ENCODE results near the gene KLHL36. TPM values are rescaled to one million over a fixed set of nuclear protein-coding genes. Genes with fewer than 3 reads are reported as not detected.

Gene KLHL36
- polyA plus RNA-seq, 4 donors = 12.7 to 33.1 (median 19.3) TPM

- 78 to 95% (median 90%) methylated on average over 7 of the region's 7 CpGs for whole genome bisulfite sequencing, 3 donors
- H3K27me3 ChIP-seq (ENCODE audit: control insufficient read depth in 3 of 3, insufficient read depth in 3 of 3, low read length in 3 of 3) = no peaks in the 10 kb centered on the region
- FAIRE-seq = no peak
- no peak for DNase-seq
- H3K4me1 ChIP-seq (ENCODE audit: control insufficient read depth in 3 of 3, insufficient read depth in 2 of 3, low read depth in 1 of 3, low read length in 2 of 3) = peaks cover 0 to 17% (median 4%) of the 10 kb centered on the region in 3 donors
- peaks cover 0 to 34% (median 3%) of the 10 kb centered on the region in 3 donors for H3K36me3 ChIP-seq (ENCODE audit: control insufficient read depth in 3 of 3, insufficient read depth in 2 of 3, low read depth in 1 of 3, low read length in 3 of 3)
- H3K4me3 ChIP-seq (ENCODE audit: low read depth in 1 of 3, low read length in 3 of 3) = no peak overlapping the region
- H3K27ac ChIP-seq (ENCODE audit: low read depth in 1 of 3, low read length in 2 of 3) = no peak overlapping the region
- H3K9me3 ChIP-seq (ENCODE audit: control insufficient read depth in 2 of 2, insufficient read depth in 1 of 2, low read depth in 1 of 2, low read length in 1 of 2) = no peaks in the 10 kb centered on the region
Measured at GRCh38 chr16:84612686-84613085, 35.6 kb upstream of the KLHL36 start.

GRCh38 chr16:84613408-84614072 lies 34.8 kb upstream of the KLHL36 start:
- peaks cover 0 to 30% (median 3%) of the 10 kb centered on the region in 3 donors for H3K36me3 ChIP-seq (ENCODE audit: control insufficient read depth in 3 of 3, insufficient read depth in 2 of 3, low read depth in 1 of 3, low read length in 3 of 3)
- H3K4me3 ChIP-seq (ENCODE audit: low read depth in 1 of 3, low read length in 3 of 3) = no peak overlapping the region
- H3K4me1 ChIP-seq (ENCODE audit: control insufficient read depth in 3 of 3, insufficient read depth in 2 of 3, low read depth in 1 of 3, low read length in 2 of 3) = peaks cover 0 to 17% (median 4%) of the 10 kb centered on the region in 3 donors
- FAIRE-seq (no peak), DNase-seq (no peak)
- no peak overlapping the region for H3K27ac ChIP-seq (ENCODE audit: low read depth in 1 of 3, low read length in 2 of 3)
- WGBS, 3 donors = 69 to 87% (median 74%) methylated on average over 7 of the region's 7 CpGs
- H3K27me3 ChIP-seq (ENCODE audit: control insufficient read depth in 3 of 3, insufficient read depth in 3 of 3, low read length in 3 of 3) = no peaks in the 10 kb centered on the region
- no peaks in the 10 kb centered on the region for H3K9me3 ChIP-seq (ENCODE audit: control insufficient read depth in 2 of 2, insufficient read depth in 1 of 2, low read depth in 1 of 2, low read length in 1 of 2)

DNA sequence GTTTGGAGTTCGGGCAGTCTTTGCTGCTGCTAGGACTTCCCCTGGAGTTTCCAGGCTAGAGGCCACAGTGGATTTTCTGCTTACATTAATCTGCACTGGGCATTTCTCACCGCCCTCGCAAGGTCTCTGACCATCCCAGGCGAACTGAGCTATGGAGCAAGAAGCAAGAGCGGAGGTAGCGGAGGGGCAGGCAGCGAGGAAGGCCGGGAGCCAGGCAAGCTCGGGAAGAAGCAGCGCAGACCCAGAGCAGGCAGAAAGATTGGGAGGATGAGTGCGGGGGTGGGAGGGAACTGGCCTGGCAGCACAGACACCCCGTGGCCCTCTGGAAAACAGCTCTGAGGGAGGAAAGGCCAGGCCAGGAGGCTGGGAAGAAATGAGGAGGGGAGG lies 34.2 kb upstream of the KLHL36 start:
- no peaks in the 10 kb centered on the region for H3K27me3 ChIP-seq (ENCODE audit: control insufficient read depth in 3 of 3, insufficient read depth in 3 of 3, low read length in 3 of 3)
- WGBS, 3 donors = 80 to 82% (median 80%) methylated on average over 12 of the region's 12 CpGs
- no peak overlapping the region for H3K4me3 ChIP-seq (ENCODE audit: low read depth in 1 of 3, low read length in 3 of 3)
- no peak for DNase-seq
- no peaks in the 10 kb centered on the region for H3K9me3 ChIP-seq (ENCODE audit: control insufficient read depth in 2 of 2, insufficient read depth in 1 of 2, low read depth in 1 of 2, low read length in 1 of 2)
- no peak for FAIRE-seq
- H3K4me1 ChIP-seq (ENCODE audit: control insufficient read depth in 3 of 3, insufficient read depth in 2 of 3, low read depth in 1 of 3, low read length in 2 of 3) = peaks cover 0 to 19% (median 4%) of the 10 kb centered on the region in 3 donors
- no peak overlapping the region for H3K27ac ChIP-seq (ENCODE audit: low read depth in 1 of 3, low read length in 2 of 3)
- H3K36me3 ChIP-seq (ENCODE audit: control insufficient read depth in 3 of 3, insufficient read depth in 2 of 3, low read depth in 1 of 3, low read length in 3 of 3) = peaks cover 0 to 30% (median 0%) of the 10 kb centered on the region in 3 donors

GRCh38 chr16:84614623-84614967 lies 33.7 kb upstream of the KLHL36 start:
- Histone ChIP-seq H3K27me3 (ENCODE audit: control insufficient read depth in 3 of 3, insufficient read depth in 3 of 3, low read length in 3 of 3) (no peaks in the 10 kb centered on the region), H3K36me3 (ENCODE audit: control insufficient read depth in 3 of 3, insufficient read depth in 2 of 3, low read depth in 1 of 3, low read length in 3 of 3) (peaks cover 0 to 27% (median 0%) of the 10 kb centered on the region in 3 donors), H3K9me3 (ENCODE audit: control insufficient read depth in 2 of 2, insufficient read depth in 1 of 2, low read depth in 1 of 2, low read length in 1 of 2) (no peaks in the 10 kb centered on the region), H3K4me3 (ENCODE audit: low read depth in 1 of 3, low read length in 3 of 3) (no peak overlapping the region), H3K27ac (ENCODE audit: low read depth in 1 of 3, low read length in 2 of 3) (peak overlapping the region in 1 of 3 donors; percentile 17), H3K4me1 (ENCODE audit: control insufficient read depth in 3 of 3, insufficient read depth in 2 of 3, low read depth in 1 of 3, low read length in 2 of 3) (peaks cover 0 to 19% (median 4%) of the 10 kb centered on the region in 3 donors)
- no peak for FAIRE-seq
- 68 to 89% (median 79%) methylated on average over 3 of the region's 3 CpGs for WGBS, 3 donors
- no peak for DNase-seq

- Histone ChIP-seq H3K4me1 (ENCODE audit: control insufficient read depth in 3 of 3, insufficient read depth in 2 of 3, low read depth in 1 of 3, low read length in 2 of 3) (peaks cover 0 to 19% (median 4%) of the 10 kb centered on the region in 3 donors), H3K4me3 (ENCODE audit: low read depth in 1 of 3, low read length in 3 of 3) (peak overlapping the region in 2 of 3 donors; percentile 4 to 22), H3K9me3 (ENCODE audit: control insufficient read depth in 2 of 2, insufficient read depth in 1 of 2, low read depth in 1 of 2, low read length in 1 of 2) (no peaks in the 10 kb centered on the region), H3K36me3 (ENCODE audit: control insufficient read depth in 3 of 3, insufficient read depth in 2 of 3, low read depth in 1 of 3, low read length in 3 of 3) (peaks cover 0 to 27% (median 0%) of the 10 kb centered on the region in 3 donors), H3K27me3 (ENCODE audit: control insufficient read depth in 3 of 3, insufficient read depth in 3 of 3, low read length in 3 of 3) (no peaks in the 10 kb centered on the region), H3K27ac (ENCODE audit: low read depth in 1 of 3, low read length in 2 of 3) (peak overlapping the region in 1 of 3 donors; percentile 17)
- FAIRE-seq (no peak), DNase-seq (peak in 1 of 2 donors; percentile 61)
- 54 to 71% (median 70%) methylated on average over 20 of the region's 20 CpGs for WGBS, 3 donors
Measured at GRCh38 chr16:84614968-84615813, 33.1 kb upstream of the KLHL36 start.

- Histone ChIP-seq H3K27ac (ENCODE audit: low read depth in 1 of 3, low read length in 2 of 3) (peak overlapping the region in 1 of 3 donors; percentile 36), H3K36me3 (ENCODE audit: control insufficient read depth in 3 of 3, insufficient read depth in 2 of 3, low read depth in 1 of 3, low read length in 3 of 3) (peaks cover 0 to 24% (median 0%) of the 10 kb centered on the region in 3 donors), H3K27me3 (ENCODE audit: control insufficient read depth in 3 of 3, insufficient read depth in 3 of 3, low read length in 3 of 3) (no peaks in the 10 kb centered on the region), H3K9me3 (ENCODE audit: control insufficient read depth in 2 of 2, insufficient read depth in 1 of 2, low read depth in 1 of 2, low read length in 1 of 2) (no peaks in the 10 kb centered on the region), H3K4me3 (ENCODE audit: low read depth in 1 of 3, low read length in 3 of 3) (peak overlapping the region; percentile 53 to 92 (median 70)), H3K4me1 (ENCODE audit: control insufficient read depth in 3 of 3, insufficient read depth in 2 of 3, low read depth in 1 of 3, low read length in 2 of 3) (peaks cover 0 to 19% (median 3%) of the 10 kb centered on the region in 3 donors)
- WGBS, 3 donors = 9 to 20% (median 14%) methylated on average over 13 of the region's 13 CpGs
- FAIRE-seq (no peak), DNase-seq (peak; percentile 55 to 60)
Measured at GRCh38 chr16:84616515-84616914, 31.8 kb upstream of the KLHL36 start.

GRCh38 chr16:84617041-84617790 lies 31.1 kb upstream of the KLHL36 start:
- FAIRE-seq = no peak
- Histone ChIP-seq H3K4me1 (ENCODE audit: control insufficient read depth in 3 of 3, insufficient read depth in 2 of 3, low read depth in 1 of 3, low read length in 2 of 3) (peaks cover 0 to 19% (median 0%) of the 10 kb centered on the region in 3 donors), H3K36me3 (ENCODE audit: control insufficient read depth in 3 of 3, insufficient read depth in 2 of 3, low read depth in 1 of 3, low read length in 3 of 3) (peaks cover 0 to 22% (median 0%) of the 10 kb centered on the region in 3 donors), H3K27me3 (ENCODE audit: control insufficient read depth in 3 of 3, insufficient read depth in 3 of 3, low read length in 3 of 3) (no peaks in the 10 kb centered on the region), H3K27ac (ENCODE audit: low read depth in 1 of 3, low read length in 2 of 3) (peak overlapping the region in 2 of 3 donors; percentile 44 to 59), H3K9me3 (ENCODE audit: control insufficient read depth in 2 of 2, insufficient read depth in 1 of 2, low read depth in 1 of 2, low read length in 1 of 2) (no peaks in the 10 kb centered on the region), H3K4me3 (ENCODE audit: low read depth in 1 of 3, low read length in 3 of 3) (peak overlapping the region; percentile 53 to 92 (median 70))
- peak in 1 of 2 donors; percentile 48 for DNase-seq
- 0 to 2% (median 0%) methylated on average over 42 to 54 of the region's 54 CpGs for WGBS, 3 donors
